GM10248 (cell line): Measurements from ENCODE around the gene DENND1C.

Experiments used
- CTCF ChIA-PET: fragments of 300-600 bp; sonication (Branson Sonifier 250); formaldehyde crosslinking; extraction: SDS; loops from one replicate; lab custom pipeline; 2021; ENCODE audit warnings: antibody characterized with exemption; lab: Yijun Ruan, JAX
- POLR2A ChIA-PET: fragments of 350-650 bp; sonication (Branson Sonifier 250); formaldehyde crosslinking; extraction: SDS; loops from one replicate; lab custom pipeline; 2020; ENCODE audit warnings: antibody characterized with exemption; lab: Yijun Ruan, JAX
- DNase-seq: peaks from one replicate; pipeline ENCODE4 v3.0.0; 2012; ENCODE audit errors: extremely low spot score
- TF ChIP-seq, protein P1 (sequence below): IDR thresholded peaks from 2 replicates; pipeline ENCODE4 v1.5.1; 2012; ENCODE audit warnings: mild to moderate bottlenecking, low read depth; ENCODE audit errors: extremely low read depth, missing control alignments, control extremely low read depth

Gene DENND1C

DNA sequence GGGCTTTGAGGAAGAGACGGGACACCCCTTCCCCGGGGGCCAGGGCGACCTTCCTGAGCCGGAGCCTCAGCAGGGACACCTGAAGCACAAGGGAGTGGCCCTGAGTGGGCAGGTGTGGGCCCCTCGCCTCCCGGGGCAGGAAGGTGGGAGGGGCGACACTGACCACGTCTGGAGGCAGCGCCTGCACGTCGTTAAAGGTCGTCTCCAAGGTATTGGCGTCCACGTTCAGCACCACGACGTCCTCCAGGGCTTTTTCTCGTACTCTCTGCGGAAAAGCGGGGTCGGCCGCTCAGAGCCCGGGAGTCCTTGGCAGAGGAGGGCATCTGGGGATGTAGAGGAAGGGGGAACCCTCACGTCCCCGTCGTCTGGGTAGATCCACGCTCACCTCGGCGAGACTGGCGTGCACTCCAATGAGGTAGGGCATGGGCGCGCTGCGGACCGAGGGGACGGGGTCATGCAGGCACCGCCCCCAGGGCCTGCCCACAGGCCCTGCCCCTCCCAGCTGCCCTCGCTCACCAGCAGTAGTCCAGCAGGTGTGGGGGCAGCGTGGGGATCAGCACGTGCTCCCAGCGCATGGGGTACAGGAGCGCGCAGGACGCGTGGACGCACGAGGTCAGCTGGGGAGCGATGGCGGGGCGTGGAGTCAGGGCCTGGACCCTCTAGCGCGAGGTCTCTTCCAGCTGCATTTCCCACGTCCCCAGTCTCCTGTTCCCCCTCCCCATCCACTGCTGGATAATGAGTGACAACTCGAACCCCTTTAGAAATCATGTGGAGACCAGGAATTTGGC is 6.1 kb downstream of the DENND1C start:
- DNase-seq: no peak
- CTCF ChIA-PET: no interaction called here
- POLR2A ChIA-PET: no interaction called here
- TF ChIP-seq, protein P1, sequence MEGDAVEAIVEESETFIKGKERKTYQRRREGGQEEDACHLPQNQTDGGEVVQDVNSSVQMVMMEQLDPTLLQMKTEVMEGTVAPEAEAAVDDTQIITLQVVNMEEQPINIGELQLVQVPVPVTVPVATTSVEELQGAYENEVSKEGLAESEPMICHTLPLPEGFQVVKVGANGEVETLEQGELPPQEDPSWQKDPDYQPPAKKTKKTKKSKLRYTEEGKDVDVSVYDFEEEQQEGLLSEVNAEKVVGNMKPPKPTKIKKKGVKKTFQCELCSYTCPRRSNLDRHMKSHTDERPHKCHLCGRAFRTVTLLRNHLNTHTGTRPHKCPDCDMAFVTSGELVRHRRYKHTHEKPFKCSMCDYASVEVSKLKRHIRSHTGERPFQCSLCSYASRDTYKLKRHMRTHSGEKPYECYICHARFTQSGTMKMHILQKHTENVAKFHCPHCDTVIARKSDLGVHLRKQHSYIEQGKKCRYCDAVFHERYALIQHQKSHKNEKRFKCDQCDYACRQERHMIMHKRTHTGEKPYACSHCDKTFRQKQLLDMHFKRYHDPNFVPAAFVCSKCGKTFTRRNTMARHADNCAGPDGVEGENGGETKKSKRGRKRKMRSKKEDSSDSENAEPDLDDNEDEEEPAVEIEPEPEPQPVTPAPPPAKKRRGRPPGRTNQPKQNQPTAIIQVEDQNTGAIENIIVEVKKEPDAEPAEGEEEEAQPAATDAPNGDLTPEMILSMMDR: no peak

DNA sequence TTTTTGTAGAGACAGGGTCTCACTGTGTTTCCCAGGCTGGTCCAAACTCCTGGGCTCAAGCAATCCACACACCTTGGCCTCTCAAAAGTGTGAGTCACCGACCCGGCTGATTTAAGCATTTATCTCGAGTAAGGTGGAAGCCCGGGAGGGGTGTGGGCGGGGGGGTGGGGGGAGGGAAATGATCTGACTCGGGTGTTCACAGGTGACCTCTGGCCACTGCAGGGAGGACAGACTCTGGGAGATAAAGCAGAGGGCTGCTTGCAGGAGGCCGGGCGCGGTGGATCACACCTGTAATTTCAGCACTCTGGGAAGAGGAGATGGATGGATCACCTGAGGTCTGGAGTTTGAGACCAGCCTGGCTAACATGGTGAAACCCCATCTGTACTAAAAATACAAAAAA is 7.9 kb downstream of the DENND1C start:
- ChIA-PET POLR2A (interaction anchor here (0.7 kb wide), 1 partner anchor 30 kb away, joined by 3 read pairs; no protein-coding TSS in a partner anchor), CTCF (no interaction called here)
- TF ChIP-seq, protein P1: no peak
- DNase-seq: no peak

GRCh38 chr19:6472713-6473112 is 8.9 kb downstream of the DENND1C start:
- TF ChIP-seq, protein P1: no peak
- POLR2A ChIA-PET: no interaction called here

DNA sequence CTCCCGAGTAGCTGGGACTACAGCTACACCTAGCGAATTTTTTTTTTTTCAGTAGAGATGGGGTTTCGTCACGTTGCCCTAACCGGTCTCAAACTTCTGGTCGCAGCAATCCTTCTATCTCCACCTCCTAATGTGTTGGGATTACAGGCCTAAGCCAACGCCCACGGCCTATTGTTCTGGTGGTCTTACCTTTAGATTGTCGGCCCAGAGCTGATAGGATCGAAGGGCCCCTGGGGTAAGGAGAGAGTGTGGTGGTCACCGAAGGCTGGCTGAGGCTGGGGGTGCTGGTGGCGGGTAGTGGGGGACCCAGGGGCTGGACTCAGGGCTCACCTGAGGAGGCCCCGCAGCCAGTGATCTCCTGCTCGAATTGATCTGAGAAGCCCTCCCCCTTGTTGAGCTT is 10.5 kb downstream of the DENND1C start:
- ChIA-PET CTCF (interaction anchor here (0.6 to 2.2 kb wide), 2 partner anchors 9 to 347 kb away, joined by 3 to 6 read pairs; no protein-coding TSS in a partner anchor), POLR2A (no interaction called here)
- TF ChIP-seq, protein P1: no peak
- no peak for DNase-seq

More at GRCh38 chr19:6472713-6473112, 8.9 kb downstream of the DENND1C start:
- no peak for DNase-seq
- CTCF ChIA-PET: interaction anchor here (0.9 to 2.2 kb wide), 6 partner anchors 9 to 403 kb away, joined by 3 to 9 read pairs (median 3); partner anchors contain the start of genes DENND1C and SLC25A23

DNA sequence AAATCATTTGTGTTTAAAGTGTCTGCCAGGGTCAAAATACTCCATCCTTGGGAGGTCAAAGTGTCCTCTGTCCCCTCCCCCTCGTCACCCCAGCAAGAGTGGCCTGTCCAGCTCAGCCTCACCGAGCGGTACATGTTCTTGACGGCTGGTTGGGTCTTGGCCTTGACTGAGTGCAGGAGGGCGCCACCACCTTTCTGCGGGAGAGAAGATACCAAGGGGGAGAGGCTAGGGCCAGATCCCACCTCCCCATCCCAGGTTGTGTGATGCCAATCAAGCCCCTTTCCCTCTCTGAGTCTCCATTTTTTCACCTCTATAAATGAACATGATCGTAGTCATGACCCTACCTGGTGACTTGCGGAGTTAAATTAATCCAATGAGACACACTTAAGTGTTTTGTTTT is 11.4 kb downstream of the DENND1C start:
- ChIA-PET POLR2A (interaction anchor here (0.7 kb wide), 1 partner anchor 71 kb away, joined by 3 read pairs; no protein-coding TSS in a partner anchor), CTCF (interaction anchor here (0.7 to 1.3 kb wide), 4 partner anchors 11 to 393 kb away, joined by 3 to 4 read pairs (median 4); partner anchors contain the start of genes DENND1C and TUBB4A)
- DNase-seq: no peak
- TF ChIP-seq, protein P1: no peak

DNA sequence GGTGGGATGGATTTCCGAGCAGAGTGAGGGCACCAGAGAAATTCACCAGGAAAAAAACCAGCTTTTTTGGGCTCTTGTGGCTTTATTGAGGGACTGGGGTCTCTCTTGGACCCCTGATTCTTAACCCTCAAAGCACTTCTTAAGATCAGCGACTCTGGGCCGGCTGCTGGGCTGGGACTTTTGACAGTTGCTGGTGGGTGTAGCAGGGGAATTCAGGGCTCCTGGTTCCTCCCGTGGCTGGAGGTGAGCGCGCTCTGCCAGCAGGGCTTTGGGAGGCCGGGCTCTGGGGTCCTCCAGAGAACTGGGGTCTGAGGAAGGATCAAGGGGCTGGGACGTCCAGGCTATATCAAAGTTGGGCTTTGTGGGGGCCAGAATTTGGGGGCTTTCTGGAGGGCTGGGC is 14.2 kb downstream of the DENND1C start:
- ChIA-PET CTCF (interaction anchor here (0.7 to 1.1 kb wide), 2 partner anchors 14 to 18 kb away, joined by 3 read pairs; partner anchors contain the start of gene DENND1C), POLR2A (no interaction called here)
- TF ChIP-seq, protein P1: no peak
- DNase-seq: no peak
